Measurements from ENCODE around the gene ASB9. TPM values are rescaled to one million over a fixed set of nuclear protein-coding genes. Genes with fewer than 3 reads are reported as not detected.
A peak's percentile ranks its signal among the peaks of the same experiment; 100 is the strongest.
"Not testable (repeated sequence)": the region's sequence is repeated elsewhere in the genome, so short reads cannot be mapped to it uniquely, and the experiment has no call there.

The ASB9 gene
- polyA plus RNA-seq, 5 donors, result 9.6 to 12.3 (median 11.3) TPM

DNA sequence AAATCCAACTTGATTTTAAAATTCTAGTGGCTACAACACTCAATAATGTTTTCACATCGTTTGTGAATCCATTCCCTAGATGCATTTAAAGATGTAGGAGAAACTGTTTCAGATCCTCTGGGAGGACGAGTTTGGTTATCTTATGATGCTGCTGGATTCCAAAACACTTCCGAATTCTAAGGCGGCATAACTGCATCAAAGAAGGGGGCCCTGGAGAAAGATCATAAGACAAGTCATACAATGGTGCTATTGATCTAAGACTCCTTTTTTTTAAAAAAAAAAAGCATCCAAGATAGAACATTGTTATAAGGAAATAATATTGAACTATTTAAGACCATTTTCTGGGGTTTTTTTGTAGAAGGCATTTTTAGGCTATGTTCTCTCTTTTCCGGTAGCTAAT, 25.5 kb downstream of the ASB9 start:
- DNase-seq, result no peak

DNA sequence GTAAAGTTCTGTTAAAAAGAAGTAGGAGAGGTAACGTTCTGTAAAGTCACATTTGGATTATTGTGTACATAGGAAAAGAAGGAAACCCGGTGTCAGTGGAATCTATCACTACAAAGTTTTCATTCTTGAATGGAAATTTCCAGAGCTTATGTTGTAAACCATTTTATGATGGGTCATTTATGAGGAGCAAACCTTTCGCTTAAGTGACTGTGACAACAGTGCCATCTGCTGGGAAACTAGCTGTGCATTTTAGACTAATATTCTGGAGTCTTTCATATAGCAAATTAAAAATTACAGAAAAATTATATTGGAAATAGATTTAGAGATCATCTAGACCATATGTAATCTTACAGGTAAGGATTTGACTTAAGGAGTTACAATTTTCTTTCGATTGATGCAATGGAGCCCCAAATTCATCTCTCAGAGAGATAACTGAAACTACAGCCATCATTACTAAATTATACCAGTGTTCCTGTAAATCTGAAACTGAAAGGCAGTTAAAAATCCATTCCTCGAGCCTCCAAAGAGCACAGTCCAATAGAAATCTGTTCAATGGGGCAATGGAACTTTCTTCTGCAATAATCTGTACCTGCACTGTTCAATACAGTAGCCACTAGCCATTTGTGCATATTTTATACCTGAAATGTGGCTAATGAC, 26.9 kb downstream of the ASB9 start:
- peak; percentile 28 to 45 for DNase-seq

DNA sequence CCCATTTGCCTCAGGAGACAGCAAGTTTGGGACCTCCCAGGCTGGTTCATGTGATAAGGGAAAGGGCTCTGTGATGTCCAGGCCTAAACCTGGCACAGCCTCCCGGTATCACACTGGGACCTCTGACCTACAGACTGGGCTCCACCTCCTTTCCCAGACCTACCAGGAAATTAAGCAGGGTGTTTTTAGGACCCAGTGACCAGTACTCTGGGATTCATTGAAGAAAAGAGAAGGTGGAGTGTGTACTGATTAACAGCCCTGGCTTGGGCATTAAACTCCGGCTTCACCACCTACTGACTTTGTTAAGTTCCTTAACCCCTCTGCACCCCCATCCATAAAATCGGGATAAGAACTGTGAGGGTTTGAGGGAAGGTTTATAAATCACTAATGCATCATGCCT, 28.6 kb downstream of the ASB9 start:
- no peak for DNase-seq

DNA sequence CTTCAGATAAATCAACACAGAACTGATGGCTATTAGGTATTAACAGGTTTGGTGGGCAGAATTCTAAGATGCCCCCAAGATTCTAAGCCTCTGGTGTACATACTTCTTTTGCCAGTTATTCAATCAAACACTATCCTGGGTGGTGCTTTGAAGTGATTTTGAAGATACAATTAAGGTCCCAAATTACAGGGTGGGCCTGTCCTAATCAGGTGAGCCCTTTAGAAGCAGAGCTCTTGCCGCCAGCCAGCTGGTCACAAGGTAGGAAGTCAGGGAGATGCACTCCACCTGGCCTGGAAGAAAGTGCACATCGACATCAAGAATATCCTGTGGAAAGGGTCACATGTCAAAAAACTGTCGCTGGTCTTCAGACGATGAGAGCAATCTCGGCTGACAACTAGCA, 29.5 kb downstream of the ASB9 start:
- no peak for DNase-seq

DNA sequence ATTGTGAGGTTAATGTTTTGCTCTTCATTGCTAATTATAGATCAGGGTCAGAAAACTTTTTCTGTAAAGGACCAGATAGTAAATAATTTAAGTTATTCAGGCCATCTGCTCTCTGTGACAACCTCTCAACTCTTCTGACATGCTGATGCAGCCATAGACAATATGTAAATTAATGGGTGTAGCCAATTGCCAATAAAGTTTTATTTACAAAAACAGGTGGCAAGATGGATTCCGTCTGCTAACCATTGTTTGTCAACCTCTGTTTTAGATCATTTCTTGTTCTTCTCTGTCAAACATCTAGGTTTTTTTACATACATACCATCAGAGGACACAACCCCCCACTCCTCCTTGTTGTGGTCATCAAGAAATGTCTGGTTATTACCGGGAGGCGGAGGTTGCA, 33.7 kb downstream of the ASB9 start:
- no peak for DNase-seq

DNA sequence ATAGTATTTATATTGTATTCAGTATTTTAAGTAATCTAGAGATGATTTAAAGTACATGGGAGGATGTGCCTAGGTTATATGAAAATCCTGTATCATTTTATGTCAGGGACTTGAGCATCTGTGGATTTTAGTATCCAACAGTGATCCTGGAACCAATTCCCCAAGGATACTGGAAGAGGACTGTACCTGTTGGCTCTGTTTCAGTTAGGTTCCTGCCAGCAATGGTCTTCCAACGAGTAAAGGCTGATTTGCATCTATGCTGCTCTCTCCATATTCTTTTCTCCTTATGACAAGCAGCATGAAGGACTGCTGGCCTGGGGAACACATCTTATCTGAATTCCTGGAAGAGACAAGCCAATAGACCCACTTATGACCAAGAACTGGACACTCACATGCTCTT, 34.9 kb downstream of the ASB9 start:
- no peak for DNase-seq

DNA sequence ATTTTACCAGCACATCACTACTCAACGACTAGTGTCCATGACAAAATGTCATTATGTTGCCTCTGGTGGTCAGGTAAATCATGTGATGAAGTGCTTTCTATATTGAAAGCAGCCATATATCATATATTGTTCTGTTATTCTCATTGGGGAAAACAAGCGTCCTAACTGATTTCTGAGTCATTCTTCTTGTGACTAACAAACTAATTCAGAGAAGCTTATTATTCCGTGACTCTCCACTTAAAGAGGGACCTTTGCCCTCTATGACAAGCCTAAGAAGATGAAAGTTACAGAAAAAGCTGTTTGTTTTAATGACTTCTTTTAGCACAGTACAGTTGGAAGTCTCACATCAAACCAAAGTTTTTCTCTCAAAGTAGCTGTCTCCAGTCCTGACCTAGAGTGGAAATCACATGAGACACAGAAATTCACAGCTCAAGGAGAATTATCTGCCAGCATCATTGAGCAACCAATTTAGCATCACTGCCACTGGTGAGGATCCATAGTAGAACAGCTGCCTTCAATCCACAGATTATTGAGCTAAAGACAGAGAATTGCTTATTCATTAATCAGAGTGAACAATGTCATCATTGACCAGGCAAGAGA, 36.4 kb downstream of the ASB9 start:
- no peak for DNase-seq

DNA sequence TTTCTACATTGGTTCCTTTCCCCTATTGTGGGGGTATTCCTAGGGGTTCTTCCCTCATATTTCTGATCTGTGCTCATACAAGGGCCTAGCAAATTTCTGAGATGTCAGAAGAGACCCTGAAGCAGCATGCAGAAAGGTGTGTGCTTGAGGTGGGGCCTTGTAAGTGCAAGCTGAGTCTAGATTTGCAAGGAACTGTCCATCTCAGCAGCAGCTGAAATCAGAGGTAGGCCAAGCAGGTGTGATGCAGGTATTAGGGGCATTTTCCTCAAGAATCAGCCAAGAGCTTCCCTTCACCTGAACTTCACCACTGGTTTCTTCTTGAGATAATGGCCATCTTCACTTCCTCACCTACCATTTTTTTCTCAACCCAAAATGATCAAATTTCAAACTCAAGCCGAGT, 45.1 kb downstream of the ASB9 start:
- no peak for DNase-seq

DNA sequence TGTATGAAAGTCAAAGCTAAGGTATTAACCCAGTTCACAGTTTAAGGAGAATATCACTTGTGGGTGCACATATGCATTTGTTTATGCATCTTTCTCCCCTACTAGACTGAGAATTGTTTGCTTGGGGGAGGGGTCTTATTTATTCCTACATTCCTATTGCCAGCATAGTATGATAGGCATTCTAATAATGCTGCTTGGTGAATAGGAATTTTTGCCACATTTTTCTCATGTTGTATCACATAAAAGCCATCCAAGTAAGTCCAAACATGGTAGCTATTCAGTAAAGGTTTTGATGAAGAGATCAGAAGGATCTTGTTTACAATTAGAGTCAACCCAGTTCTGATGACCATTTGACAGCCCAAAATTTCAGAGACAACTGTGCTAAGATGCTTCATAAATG, 48.6 kb downstream of the ASB9 start:
- no peak for DNase-seq

DNA sequence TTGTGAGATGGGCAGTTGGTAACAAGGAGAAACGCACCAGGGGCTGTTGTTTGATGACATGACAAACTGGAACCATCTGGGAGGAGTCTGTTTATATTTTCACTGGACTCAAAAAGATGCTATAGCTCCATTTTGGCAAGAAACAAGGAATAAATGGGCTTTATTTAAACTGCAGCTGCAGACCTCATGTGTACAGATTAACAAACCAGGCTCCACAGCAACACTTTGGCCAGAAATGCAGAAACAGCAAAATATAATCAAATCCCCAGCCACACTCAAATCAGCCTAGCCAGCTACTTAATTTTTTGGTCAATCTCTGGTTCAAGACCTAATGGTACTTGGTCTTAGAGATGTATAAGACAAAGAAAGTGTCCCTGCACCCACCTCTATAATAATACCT, 52.7 kb downstream of the ASB9 start:
- DNase-seq, result peak; percentile 2

DNA sequence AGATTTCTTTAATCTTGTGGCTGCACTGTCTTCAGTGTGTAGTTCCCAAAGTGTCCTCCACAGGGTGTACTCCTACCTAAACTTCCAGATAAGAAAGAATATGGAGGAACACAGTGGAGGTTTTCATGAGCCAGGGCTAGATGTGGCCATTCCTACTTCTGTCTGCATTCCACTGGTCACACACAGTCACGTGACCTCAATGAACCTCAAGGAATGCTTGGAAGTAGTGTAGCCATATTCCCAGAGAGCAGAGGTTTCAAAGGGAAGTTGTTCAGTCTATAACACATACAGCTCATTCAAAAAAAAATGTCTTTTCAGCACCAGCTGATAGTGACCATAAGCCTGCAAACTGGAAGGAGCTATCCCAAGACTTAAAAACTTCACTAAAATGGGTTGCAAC, 53.6 kb downstream of the ASB9 start:
- no peak for DNase-seq

DNA sequence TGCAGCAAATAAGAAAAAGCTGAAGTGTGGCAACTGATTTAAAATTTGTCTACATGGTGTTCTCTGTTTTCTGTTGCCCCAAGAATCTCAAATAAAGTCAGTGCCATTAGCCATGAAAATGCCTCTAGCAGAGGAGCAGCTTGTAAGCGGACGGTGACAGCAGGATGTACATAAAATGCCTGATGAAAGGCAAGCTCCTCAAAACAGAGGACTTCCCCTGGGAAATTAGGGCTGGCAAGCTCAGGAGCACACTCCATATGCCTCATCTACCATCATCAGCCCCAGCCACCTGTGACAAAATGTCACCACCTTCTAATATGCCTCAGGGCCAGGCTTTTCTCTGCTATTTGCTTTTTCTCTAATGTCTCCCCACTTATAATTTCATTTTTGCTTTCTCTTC, 54.5 kb downstream of the ASB9 start:
- DNase-seq, result no peak

DNA sequence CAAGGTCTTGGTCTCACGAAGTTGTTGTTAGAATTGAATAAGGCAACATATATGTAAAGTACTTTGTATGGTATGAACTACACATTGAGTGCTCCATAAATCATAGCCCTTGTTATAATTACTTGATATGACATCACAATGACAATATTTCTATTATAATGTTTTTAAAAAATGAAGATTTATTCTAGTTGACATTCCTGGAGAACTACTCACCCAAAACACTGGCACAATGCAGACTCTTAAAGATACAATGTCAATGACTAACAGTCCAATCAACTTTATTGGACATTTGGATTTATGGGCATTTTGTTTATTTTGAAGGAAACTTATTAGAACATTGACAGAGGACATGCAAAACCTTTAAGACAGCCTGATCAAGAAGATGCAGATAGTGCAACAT, 55.3 kb downstream of the ASB9 start:
- DNase-seq, result no peak

DNA sequence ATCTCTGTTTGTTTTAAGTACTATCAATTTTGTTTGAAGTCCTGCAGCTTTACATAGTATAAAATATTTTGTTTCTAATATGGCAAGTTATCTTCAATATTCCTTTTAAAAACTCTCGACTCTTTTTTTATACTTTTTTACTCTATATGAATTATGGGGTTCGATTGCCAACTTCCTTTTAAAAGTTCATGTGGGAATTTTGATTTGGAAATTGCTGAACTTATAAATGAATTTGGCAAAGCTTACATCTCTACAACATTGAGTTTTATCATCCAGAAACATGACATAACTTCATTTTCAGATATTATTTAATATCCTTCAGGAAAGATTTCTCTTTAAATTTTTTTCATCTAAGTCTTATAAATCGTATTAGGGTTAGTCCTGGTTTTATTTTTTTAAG, 60.8 kb downstream of the ASB9 start:
- DNase-seq, result no peak

DNA sequence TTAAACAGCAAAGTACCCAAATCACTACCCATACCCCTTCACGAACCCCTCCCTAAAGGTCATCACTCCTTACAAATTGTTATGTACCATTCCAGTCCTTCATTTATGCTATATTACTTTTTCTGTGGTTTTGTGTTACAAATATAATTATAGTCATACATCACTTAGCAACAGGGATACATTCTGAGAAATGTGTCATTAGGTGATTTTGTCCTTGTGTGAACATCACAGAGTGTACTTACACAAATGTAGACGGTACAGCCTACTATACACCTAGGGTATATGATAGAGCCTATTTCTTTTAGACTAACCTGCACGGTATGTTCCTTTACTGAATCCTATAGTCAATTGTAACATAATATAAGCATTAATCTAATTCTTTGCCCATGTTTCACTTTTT, 61.9 kb downstream of the ASB9 start:
- no peak for DNase-seq

DNA sequence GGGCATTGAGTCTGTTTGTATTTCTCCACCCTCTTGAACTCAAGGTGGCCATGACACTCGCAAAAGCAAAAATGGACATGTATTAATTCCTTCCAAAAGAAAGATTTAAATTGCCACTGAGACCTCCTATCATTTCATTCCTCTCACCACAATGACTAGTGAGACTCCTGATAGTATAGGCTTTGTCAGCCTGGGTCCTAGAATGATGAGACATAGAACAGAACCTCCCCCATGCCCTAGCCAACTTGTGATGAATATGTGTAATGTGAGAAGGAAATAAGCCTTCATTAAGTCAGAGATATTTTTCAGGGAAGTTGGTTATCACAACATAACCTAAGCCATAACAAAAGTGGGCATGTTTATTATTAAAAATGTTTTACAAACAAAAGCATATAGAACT, 62.5 kb downstream of the ASB9 start:
- DNase-seq, result no peak

DNA sequence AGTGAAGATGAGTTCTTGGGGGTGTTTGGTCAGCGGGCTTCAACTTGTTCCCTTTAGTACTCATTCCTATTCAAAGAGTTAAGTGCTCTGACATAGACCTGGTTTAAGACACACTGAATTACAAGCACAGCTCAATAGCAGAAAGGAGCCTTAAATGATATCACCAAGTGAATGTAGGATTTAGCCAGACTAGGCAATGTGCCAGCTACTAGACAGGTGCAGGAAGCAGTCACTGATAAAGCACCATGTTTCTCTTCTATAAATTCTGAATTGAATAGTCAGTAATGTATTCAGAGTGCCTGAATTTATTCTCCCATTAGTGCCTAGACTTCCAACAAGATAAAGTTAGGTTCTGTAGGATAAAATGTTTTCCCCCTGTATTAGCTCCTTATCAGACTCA, 63.6 kb downstream of the ASB9 start:
- DNase-seq, result no peak

DNA sequence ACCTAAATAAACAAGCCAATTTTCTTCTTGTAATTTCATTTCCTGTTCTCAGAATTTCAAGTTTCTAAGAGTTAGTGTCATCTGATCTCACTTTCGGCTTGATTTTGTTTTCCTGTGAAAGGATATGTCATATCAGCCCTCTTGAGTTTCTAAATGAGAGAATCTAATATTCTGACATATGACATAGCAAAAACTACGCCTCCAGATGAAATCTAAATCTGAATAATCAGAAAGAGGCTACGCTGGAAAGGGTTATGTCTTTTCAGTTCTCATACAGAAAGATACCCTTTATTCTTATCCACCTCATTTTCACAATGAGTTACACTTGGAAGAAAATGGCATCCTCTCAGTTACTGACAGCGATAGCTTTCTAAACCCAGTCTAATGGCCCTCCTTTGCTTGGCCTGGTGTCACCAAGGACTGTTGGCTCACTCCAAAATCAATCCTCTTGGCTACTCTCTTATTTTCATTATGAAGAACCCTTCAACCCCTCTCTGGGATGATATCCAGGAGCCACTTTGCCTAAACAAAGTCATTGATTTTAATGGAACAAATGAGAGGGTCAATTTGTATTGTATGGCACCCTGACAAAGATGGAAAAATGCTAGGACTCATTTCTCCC, 65.6 kb downstream of the ASB9 start:
- DNase-seq, result no peak

DNA sequence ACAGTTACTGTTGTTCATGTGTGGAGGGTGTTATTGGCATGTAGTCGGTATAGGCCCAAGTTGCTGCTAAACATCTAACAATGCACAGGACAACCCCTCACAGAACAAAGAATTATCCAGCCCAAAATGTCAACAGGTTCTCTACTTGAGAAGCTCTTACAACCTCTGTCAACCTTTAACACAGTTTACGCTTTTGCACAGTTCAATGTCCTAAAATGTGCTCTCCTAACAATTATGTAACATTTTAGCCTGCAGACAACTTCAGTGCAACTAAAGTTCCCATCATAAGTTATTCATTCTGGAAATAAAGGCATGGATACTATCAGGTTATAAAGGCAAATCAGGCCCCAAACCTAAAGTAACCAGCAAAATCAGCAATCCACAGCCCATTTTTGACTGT, 66.2 kb downstream of the ASB9 start:
- no peak for DNase-seq

DNA sequence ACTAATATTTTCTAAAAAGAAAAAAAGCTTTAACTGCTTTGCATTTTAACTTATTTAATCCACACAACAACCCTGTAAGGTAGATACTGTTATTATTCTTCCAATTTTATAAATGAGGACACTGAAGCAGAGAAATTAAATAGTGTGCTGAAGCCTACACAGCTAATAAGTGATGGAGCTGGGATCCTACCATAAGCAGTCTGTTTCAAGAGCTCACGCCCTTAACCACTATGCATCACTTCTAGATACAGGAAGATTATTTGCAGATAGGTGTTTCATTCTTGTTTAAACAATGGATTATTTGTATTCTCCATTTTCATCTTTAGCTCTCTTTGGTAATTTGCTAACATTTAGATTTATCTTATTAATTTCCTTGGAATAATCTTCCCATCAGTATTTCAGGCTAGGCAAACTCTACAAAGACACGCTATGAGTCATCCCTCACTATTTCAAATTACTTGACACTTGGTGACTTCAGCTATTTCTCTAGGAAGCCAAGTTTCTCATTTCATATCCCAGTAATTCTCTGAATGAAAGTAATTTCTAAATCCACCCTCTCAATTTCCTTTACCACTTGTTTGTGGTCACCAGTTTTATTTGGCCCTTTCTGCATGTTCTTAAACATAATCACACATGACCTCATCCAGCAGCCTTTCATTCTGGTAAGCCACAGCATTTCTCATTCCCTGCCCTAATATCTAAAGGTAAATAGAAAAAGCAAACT, 67.3 kb downstream of the ASB9 start:
- DNase-seq, result no peak

DNA sequence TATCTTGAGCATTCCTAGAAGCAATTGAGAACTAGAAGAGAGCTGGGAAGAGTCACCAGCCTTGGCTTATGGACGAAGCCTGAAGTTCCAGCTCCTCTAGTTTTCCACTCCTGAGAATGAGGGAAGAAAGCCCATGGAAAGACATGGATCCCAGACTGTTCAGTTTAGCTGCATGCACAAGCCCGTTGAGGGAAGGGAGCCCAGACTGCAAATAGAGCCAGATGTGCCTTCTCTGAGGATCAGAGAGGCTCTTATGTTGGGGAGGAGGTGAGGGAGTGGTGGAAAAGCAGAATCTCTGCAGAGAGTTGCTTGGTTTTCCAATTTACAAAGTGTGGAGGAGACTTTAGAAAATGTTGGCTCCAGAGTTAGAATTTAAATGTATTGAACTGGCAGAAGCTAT, 69.0 kb downstream of the ASB9 start:
- no peak for DNase-seq

DNA sequence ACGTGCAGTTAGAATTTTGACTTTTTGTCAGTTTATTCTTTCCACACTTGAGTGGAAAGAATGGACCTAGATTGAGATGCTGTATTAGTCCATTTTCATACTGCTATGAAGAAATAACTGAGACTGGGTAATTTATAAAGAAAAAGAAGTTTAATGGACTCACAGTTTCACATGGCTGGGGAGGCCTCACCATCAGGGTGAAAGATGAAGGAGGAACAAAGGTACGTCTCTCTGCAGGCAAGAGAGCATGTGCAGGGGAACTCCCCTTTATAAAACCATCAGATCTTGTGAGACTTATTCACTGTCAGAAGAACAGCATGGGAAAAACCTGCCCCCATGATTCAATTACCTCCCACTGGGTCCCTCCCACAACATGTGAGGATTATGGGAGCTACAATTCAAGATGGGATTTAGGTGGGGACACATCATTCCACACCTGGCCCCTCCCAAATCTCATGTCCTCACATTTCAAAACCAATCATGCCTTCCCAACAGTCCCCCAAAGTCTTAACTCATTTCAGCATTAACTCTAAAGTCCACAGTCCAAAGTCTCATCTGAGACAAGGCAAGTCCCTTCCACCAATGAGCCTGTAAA, 71.2 kb downstream of the ASB9 start:
- DNase-seq, result not testable (repeated sequence)

DNA sequence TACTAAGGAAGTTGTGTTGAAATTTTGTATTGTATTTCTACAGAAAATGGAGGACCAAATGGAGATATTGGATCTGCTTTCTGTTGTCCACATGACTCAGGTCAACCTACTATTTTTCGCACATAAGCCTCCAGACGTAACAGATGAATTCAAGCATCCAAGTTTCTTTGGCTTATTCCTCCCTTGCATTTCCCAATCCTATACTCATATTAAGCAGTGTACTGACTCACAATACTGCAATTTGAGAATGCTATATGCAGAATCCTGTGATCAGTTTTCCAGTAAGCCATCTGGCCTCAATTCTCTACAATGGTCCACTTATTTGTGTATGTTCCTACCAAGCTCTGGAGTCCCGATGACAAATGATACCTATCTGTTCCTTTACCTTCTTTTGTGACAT, 75.7 kb downstream of the ASB9 start:
- no peak for DNase-seq
